HUES64 (cell line): ENCODE data around the gene COL4A2.

ENCODE experiments used
- H3K27ac ChIP-seq: 2 replicates; pipeline ENCODE4 v1.7.0; 2013; ENCODE audit warnings: low read depth, low read length, inconsistent platforms
- H3K27me3 ChIP-seq: 2 replicates; pipeline ENCODE4 v1.6.1; 2013; ENCODE audit warnings: mild to moderate bottlenecking, low read length; ENCODE audit not compliant: insufficient read depth
- H3K36me3 ChIP-seq: 2 replicates; pipeline ENCODE4 v1.6.1; 2013; ENCODE audit warnings: mild to moderate bottlenecking, low read length; ENCODE audit not compliant: insufficient read depth
- H3K4me1 ChIP-seq: 2 replicates; pipeline ENCODE4 v1.6.1; 2013; ENCODE audit warnings: mild to moderate bottlenecking, low read length, moderate library complexity; ENCODE audit not compliant: insufficient read depth
- H3K4me3 ChIP-seq: 2 replicates; pipeline ENCODE4 v1.5.1; 2013; ENCODE audit warnings: mild to moderate bottlenecking, low read length, moderate library complexity
- H3K9ac ChIP-seq: 2 replicates; pipeline ENCODE4 v1.6.1; 2013; ENCODE audit warnings: mild to moderate bottlenecking, low read depth, low read length
- H3K9me3 ChIP-seq: 2 replicates; pipeline ENCODE4 v1.6.1; 2013; ENCODE audit warnings: low read depth, low read length; ENCODE audit not compliant: insufficient read depth
- WGBS: fragments of 150-250, 120-280 bp; methylation state at CpG from one replicate; pipeline ENCODE4 v1.1.7; 2013; ENCODE audit warnings: missing lambda C conversion rate; 5-methylcytosine and 5-hydroxymethylcytosine counted together

The COL4A2 gene

DNA sequence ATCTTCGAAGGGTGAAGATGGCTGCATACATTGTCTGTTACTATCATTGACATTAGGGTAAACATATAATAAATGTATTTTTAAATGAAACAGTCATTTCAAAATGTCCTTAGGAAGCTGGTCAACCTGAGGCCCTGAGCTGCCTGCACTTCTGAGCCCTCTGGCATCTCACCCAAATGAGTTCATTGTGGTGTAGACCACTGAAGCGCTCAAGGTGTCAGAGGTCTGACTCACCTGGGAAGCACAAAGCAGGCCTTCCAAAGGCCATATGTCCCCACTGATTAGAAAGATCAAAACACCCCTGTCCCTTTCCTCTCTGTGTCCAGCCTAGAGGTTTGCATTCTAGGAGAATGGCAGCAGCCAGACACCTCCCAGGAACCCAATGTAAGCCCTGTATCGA is 59.6 kb downstream of the COL4A2 start:
- Histone ChIP-seq H3K9ac (no peak overlapping the region), H3K27ac (no peak overlapping the region), H3K4me3 (no peak overlapping the region), H3K9me3 (no peaks in the 10 kb centered on the region), H3K36me3 (no peaks in the 10 kb centered on the region), H3K27me3 (no peaks in the 10 kb centered on the region), H3K4me1 (peaks cover 5% of the 10 kb centered on the region; the same call in 1 of the 2 replicates)
- 91% methylated on average over 2 of the region's 3 CpGs for WGBS

DNA sequence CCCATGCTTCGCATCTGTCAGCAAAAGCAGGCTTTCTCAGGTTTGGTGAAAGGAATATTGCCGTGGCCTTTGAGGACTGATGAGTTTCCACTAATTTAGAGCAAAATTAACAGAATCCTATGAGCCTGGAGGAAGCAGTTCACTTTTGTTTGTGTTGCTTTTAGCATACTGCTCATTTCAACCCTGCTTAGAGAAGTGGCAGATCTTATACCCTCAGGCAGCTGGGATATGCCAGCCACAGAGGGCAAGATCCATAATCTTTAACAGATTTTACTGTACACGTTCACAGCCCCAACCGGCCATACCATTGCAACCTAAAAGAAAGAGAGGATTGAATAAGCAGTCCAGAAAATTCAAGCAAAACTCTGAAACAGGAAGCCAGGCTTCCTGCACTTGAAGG is 60.5 kb downstream of the COL4A2 start:
- no peaks in the 10 kb centered on the region for H3K27me3 ChIP-seq
- no peaks in the 10 kb centered on the region for H3K36me3 ChIP-seq
- WGBS = 89% methylated on average over 4 of the region's 4 CpGs
- no peaks in the 10 kb centered on the region for H3K9me3 ChIP-seq
- peaks cover 6% of the 10 kb centered on the region; the same call in 1 of the 2 replicates for H3K4me1 ChIP-seq
- no peak overlapping the region for H3K4me3 ChIP-seq
- H3K9ac ChIP-seq = no peak overlapping the region
- no peak overlapping the region for H3K27ac ChIP-seq

DNA sequence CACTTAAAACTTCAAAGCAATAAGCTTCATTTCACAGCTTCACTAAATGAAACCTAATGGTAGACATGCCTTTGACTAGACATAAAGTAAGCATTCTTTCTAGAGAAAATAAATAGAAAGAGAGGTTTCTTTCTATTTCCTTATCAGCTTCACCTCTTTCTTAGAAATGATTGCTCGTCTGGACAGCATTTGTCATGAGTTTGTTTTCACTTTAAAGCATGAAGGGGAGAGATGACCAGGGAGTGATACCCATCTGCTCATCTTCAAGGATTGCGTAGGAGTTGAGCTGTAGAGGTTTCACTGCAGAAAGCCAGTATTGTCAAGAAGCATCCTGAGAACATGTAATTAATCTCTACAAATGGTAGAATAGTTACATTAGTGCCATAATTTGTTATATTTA is 61.3 kb downstream of the COL4A2 start:
- Histone ChIP-seq H3K27me3 (no peaks in the 10 kb centered on the region), H3K9me3 (no peaks in the 10 kb centered on the region), H3K27ac (no peak overlapping the region), H3K4me1 (peaks cover 6% of the 10 kb centered on the region; the same call in 1 of the 2 replicates), H3K9ac (no peak overlapping the region), H3K4me3 (no peak overlapping the region), H3K36me3 (no peaks in the 10 kb centered on the region)
- 96% methylated on average over 2 of the region's 2 CpGs for WGBS

DNA sequence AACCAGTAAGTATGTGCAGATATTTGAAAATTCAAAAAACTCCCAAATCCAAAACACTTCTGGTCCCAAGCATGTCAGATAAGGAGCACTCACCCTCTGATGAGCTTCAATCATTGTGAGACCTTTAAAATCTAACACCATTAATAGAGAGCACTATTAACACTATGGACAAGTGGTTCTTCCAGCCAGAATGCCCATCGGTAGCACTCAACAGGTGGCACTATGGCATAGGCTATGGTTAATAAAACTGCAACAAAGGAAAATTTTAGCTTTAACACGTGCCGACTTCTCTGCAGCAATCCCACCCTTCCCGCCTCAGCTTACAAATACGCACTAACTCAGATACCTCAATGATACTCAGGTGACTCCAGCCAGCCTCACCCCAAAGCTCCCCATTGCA is 62.3 kb downstream of the COL4A2 start:
- Histone ChIP-seq H3K36me3 (no peaks in the 10 kb centered on the region), H3K9ac (no peak overlapping the region), H3K27ac (no peak overlapping the region), H3K4me1 (peaks cover 6% of the 10 kb centered on the region; the same call in 1 of the 2 replicates), H3K27me3 (no peaks in the 10 kb centered on the region), H3K4me3 (no peak overlapping the region), H3K9me3 (no peaks in the 10 kb centered on the region)
- WGBS = 96% methylated on average over 5 of the region's 5 CpGs

DNA sequence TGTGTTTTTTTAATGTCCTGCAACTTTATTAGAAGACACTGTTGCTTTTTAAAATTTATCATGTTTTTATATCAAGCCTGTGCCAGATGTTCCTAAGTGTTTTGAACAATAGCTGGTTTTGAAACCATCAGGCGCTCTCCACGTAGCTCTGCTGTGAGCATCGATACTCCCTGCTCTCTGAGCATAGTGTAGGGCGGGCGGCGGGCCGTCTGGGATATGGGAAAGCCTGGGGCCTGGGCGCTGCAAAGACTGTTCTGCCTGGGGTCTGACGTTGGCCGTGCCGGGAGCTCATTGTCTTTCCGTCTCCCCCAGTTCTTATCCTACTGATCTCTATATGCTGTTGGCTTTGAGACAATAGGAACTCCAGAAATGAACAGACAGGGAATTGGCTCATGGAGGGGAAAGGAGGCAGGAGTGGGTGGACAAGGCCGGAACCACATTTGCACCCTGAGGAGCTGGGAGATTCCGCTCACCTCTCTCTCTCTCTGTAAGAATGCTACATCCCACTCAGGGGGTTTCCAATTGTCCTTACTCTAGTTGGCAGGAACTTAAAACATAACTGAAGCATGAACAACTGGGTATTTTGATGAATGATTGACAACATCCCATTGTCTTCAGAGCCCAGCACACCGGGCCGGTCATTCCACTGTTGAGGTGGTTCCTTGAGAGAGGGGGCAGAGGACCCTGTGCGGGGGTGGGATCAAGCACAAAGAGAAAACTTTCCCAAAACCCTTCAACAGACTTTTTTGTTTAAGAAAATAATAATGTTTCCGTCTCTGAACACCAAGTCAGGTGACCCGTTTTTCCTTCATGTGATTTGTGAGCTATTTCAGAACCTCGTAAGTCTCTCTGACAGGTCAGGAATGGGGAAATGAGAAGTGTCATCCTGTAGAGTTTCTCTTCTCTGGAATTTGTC is 64.7 kb downstream of the COL4A2 start:
- Histone ChIP-seq H3K9me3 (no peaks in the 10 kb centered on the region), H3K4me1 (peaks cover 6% of the 10 kb centered on the region; the same call in 1 of the 2 replicates), H3K27me3 (no peaks in the 10 kb centered on the region), H3K4me3 (no peak overlapping the region), H3K36me3 (no peaks in the 10 kb centered on the region), H3K9ac (no peak overlapping the region), H3K27ac (no peak overlapping the region)
- 89% methylated on average over 19 of the region's 20 CpGs for WGBS

DNA sequence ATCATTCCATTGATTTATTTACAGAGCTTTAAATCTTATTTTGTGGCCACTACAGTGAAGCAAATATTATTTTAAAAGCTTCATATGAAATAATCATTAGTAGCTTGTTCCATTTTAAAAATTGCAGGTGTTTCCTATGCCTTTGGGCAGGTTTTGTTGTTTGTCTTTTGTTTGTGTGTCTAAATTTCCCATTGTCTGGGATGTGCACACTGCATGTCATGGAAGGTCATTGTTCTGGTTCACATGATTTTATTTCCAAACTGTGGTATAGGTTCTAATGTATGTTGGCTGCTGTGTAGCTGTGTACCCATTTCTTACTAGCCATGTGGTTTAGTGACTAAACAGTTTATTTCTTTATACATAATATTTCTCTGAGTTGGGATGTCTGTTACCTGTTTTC is 65.6 kb downstream of the COL4A2 start:
- no peaks in the 10 kb centered on the region for H3K9me3 ChIP-seq
- peaks cover 9% of the 10 kb centered on the region; the same call in 1 of the 2 replicates for H3K4me1 ChIP-seq
- no peak overlapping the region for H3K4me3 ChIP-seq
- no peaks in the 10 kb centered on the region for H3K27me3 ChIP-seq
- H3K27ac ChIP-seq = no peak overlapping the region
- no peaks in the 10 kb centered on the region for H3K36me3 ChIP-seq
- H3K9ac ChIP-seq = no peak overlapping the region

DNA sequence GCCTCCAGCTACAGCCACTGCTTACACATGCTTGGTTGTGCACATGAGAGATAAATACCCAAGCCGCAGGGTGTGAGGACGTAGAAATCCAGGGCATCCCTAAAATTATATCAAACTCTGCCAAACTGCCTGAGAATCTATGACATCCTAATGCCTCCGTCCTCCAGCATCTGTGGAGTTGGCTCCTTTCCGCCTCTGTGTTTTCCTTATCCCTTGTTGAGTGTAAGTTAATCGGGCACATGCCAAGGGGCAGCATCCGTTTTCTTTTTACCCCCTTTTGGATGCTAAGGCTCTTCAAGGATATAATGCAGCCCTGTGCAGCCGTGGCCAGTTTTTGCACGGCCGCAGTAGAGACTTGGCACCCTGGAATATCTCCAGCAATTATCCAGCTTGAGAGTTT is 66.5 kb downstream of the COL4A2 start:
- WGBS = 95% methylated on average over 9 of the region's 9 CpGs

DNA sequence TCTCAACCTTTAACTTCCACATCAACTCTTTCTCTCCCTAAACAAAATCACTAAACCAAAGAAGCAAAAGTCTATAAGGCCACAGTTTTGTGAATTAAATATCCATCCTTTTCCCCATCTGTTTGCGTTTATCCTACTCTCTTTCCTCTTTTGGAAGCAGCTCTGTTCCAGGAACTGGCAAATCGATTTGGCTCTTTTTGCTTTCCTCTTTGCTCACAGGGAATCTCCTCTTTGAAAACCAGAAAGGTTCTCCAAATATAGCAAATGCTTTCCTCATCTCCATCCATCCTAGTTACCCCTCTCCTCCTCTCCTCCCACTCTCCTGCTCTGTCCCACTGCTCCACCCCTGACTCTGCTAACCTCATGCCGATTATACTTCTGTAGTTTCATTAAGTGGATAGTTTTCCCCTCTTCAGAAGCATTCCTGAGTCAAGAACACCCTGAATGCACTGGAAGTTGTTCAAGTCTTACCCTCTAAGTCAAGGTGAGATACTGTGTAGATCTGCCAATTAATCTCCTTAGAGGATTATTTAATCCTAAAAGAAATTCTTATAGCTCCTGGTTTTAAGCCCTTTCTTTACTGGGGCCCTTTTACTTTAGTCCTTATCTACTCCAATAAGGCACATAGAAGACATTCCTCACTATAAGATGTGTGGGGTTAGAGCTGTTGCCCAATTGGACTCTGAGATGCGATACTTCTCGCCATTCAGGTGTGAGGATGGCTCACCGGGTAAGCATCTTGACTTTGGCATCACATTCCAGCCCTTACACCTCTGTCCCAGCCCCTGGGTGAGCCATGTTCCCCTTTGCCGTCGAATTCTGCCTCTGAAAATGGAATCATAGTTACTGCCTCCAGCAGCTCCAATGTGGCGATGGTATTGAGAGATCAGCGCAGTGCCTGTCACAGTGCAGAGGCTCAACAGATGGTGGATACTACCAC is 67.6 kb downstream of the COL4A2 start:
- H3K9ac ChIP-seq = no peak overlapping the region
- H3K27me3 ChIP-seq = no peaks in the 10 kb centered on the region; the same call in 1 of the 2 replicates
- WGBS = 91% methylated on average over 10 of the region's 10 CpGs
- peaks cover 21% of the 10 kb centered on the region for H3K4me1 ChIP-seq
- no peak overlapping the region for H3K27ac ChIP-seq
- H3K9me3 ChIP-seq = no peaks in the 10 kb centered on the region
- no peak overlapping the region for H3K4me3 ChIP-seq
- H3K36me3 ChIP-seq = no peaks in the 10 kb centered on the region

More for the DNA sequence above, 66.5 kb downstream of the COL4A2 start:
- Histone ChIP-seq H3K9me3 (no peaks in the 10 kb centered on the region), H3K27me3 (no peaks in the 10 kb centered on the region), H3K36me3 (no peaks in the 10 kb centered on the region), H3K4me3 (no peak overlapping the region), H3K4me1 (peaks cover 12% of the 10 kb centered on the region; the same call in 1 of the 2 replicates), H3K27ac (no peak overlapping the region), H3K9ac (no peak overlapping the region)

DNA sequence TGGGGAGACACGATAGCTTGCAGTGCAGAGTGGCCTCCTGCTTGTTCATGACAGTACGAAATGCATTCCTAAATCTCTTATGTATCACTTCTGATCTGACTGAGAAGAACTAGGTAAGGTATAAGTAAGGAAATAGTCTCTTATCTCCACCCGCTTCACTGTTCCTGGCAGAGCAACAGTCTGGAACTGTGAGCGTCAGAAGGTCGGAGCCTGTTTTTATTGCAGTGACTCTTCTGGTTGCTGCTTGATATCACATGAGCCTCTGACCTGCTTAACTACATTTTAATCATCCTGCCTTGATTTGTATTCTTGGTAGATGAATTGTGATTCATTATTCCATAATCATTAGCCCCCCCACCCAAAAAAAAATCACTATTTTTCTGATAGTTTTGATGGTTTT is 69.0 kb downstream of the COL4A2 start:
- Histone ChIP-seq H3K9me3 (no peaks in the 10 kb centered on the region), H3K27me3 (peaks cover 2% of the 10 kb centered on the region; the same call in 1 of the 2 replicates), H3K9ac (no peak overlapping the region), H3K4me1 (peaks cover 31% of the 10 kb centered on the region), H3K27ac (no peak overlapping the region), H3K36me3 (no peaks in the 10 kb centered on the region), H3K4me3 (no peak overlapping the region)
- 92% methylated on average over 5 of the region's 5 CpGs for WGBS

DNA sequence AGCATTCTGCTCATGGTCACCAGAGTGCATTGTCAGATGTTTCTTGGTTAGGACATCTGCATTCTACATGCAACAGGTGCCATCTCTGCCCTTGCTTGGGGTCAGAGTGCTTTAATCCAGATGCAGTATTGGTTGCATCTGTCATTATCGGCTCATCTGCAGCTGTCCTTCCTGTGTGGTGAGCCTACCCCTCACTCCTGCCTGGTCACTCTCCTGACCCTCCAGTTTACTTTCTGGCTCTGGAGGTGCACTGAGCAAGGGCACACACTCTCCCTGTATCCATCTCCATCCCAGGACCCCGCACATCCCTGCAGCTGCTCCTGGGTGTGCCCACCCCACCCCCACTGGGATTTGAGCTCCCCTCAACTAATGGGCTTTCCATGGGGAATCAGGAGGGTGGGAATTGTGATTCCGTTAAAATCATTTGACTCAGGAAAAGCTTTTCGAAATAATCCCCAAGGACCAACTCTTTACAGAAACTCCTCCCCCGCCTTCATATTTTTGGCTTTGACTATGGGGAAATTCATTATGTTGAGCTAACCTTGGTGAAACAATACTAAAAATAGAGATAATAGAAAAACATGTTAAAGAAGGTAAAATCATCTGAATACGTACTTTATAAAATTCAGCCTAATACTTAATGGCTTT is 70.2 kb downstream of the COL4A2 start:
- no peak overlapping the region for H3K4me3 ChIP-seq
- H3K27ac ChIP-seq = no peak overlapping the region
- WGBS = 93% methylated on average over 3 of the region's 6 CpGs

More for the DNA sequence above, 70.2 kb downstream of the COL4A2 start:
- H3K36me3 ChIP-seq = no peaks in the 10 kb centered on the region
- H3K4me1 ChIP-seq = peaks cover 25% of the 10 kb centered on the region
- H3K9ac ChIP-seq = no peak overlapping the region
- H3K9me3 ChIP-seq = no peaks in the 10 kb centered on the region
- H3K27me3 ChIP-seq = peaks cover 11% of the 10 kb centered on the region
